GM21526 (cell line): ENCODE data around the gene RFK.
"Not testable (repeated sequence)": the region's sequence is repeated elsewhere in the genome, so short reads cannot be mapped to it uniquely, and the experiment has no call there.

Source experiments
- ATAC-seq: cut with Tn5 transposase; IDR thresholded peaks from one replicate; pipeline ENCODE4 v1.9.1; 2021; ENCODE audit warnings: moderate library complexity; ENCODE audit not compliant: unreplicated experiment, low FRiP score

Gene RFK

GRCh38 chr9:76394195-76394959, at the start of gene RFK:
TSS of gene RFK (minus strand) at chr9:76394426. CDS start at chr9:76394171, 255 bp downstream.
- peak; percentile 69 for ATAC-seq

- ATAC-seq = no peak
These were observed 49.7 kb upstream of the RFK start for GRCh38 chr9:76443887-76444286.

GRCh38 chr9:76441551-76442322, 47.5 kb upstream of the RFK start:
- peak; percentile 58 for ATAC-seq

GRCh38 chr9:76438841-76439588, 44.8 kb upstream of the RFK start:
- ATAC-seq = peak; percentile 69

- not testable (repeated sequence) for ATAC-seq
These were observed 42.9 kb upstream of the RFK start for GRCh38 chr9:76437017-76437699.

GRCh38 chr9:76434897-76435296, 40.7 kb upstream of the RFK start:
- ATAC-seq = not testable (repeated sequence)

GRCh38 chr9:76433836-76434235, 39.6 kb upstream of the RFK start:
- no peak for ATAC-seq

GRCh38 chr9:76433406-76433805, 39.2 kb upstream of the RFK start:
- ATAC-seq = no peak

GRCh38 chr9:76431601-76432000, 37.4 kb upstream of the RFK start:
- no peak for ATAC-seq

- no peak for ATAC-seq
These were observed 32.7 kb upstream of the RFK start for GRCh38 chr9:76426807-76427419.

- ATAC-seq = no peak
These were observed 31.6 kb upstream of the RFK start for GRCh38 chr9:76425677-76426453.

GRCh38 chr9:76424491-76424890, 30.3 kb upstream of the RFK start:
- ATAC-seq = no peak

GRCh38 chr9:76423216-76424177, 29.3 kb upstream of the RFK start:
- no peak for ATAC-seq

- no peak for ATAC-seq
These were observed 25.7 kb upstream of the RFK start for GRCh38 chr9:76419782-76420380.

- no peak for ATAC-seq
These were observed 23.2 kb upstream of the RFK start for GRCh38 chr9:76417394-76417793.

GRCh38 chr9:76415731-76416130, 21.5 kb upstream of the RFK start:
- ATAC-seq = no peak

GRCh38 chr9:76415154-76415553, 20.9 kb upstream of the RFK start:
- ATAC-seq = no peak

GRCh38 chr9:76414661-76415060, 20.4 kb upstream of the RFK start:
- ATAC-seq = peak; percentile 73
